Measurements from ENCODE around the gene BRD3OS. TPM values are rescaled to one million over a fixed set of nuclear protein-coding genes. Genes with fewer than 3 reads are reported as not detected.

BRD3OS gene
- polyA plus RNA-seq, 1 of the 3 experiments (the other 2 are of a cell fraction), result 23.1 TPM

DNA sequence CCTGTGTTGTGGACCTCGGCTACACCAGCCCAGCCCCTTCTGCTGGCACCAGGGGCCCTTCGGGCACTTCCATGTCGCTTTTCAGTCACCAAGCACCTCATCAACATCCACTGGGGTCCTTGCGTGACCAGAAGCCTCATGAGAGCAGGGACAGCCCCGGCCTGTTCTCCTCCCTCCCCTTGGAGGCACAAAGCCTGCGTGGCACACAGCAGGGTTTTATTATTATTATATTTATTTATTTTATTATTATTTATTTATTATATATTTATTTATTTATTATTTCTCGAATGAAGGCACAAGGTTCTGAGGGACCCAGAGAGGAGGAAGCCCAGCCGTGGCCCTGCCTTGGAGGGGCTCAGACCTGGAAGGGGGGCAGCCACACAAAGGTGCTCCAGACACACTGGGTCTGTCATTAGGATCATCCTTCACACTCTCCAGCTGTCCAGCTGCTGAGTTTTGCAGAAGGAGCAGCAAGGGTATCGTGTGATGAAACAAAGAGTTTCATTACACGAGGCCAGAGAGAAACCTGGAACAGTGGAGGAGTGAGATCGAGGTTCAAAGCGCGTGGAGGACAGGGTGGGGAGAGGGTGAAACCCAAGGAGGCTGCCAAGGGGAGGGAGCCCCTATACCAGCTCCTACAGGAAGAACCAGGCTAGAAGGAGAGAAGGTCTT lies 38.4 kb upstream of the BRD3OS start:
- peaks cover 92% of the 10 kb centered on the region for H4K20me1 ChIP-seq (ENCODE audit: insufficient read depth)
- WGBS (ENCODE audit: low lambda C conversion rate), result 97% methylated on average over 13 of the region's 13 CpGs
- H3K4me3 ChIP-seq (ENCODE audit: low read depth in 2 of 2, low read length in 1 of 2), result no peak overlapping the region
- no peak for DNase-seq
- peaks cover 0 to 23% of the 10 kb centered on the region in 2 experiments; a peak in 1 of 4 replicates for H3K4me1 ChIP-seq (ENCODE audit: control insufficient read depth in 1 of 2, insufficient read depth in 2 of 2, low read depth in 1 of 2, low read length in 1 of 2)
- CTCF ChIA-PET, result interaction anchor here (0.8 to 1.9 kb wide), 5 partner anchors 101 to 244 kb away, joined by 3 to 7 read pairs (median 4); no protein-coding TSS in a partner anchor
- H3K9ac ChIP-seq, result no peak overlapping the region
- POLR2A ChIA-PET, result no interaction called here
- no peak overlapping the region for H3K4me2 ChIP-seq
- no peaks in the 10 kb centered on the region for H3K36me3 ChIP-seq (replicated peaks in 1 of 2; ENCODE audit: control insufficient read depth in 1 of 2, insufficient read depth in 2 of 2, low read length in 1 of 2)
- no peak overlapping the region for H3K27ac ChIP-seq (ENCODE audit: low read depth in 2 of 2, low read length in 1 of 2)
- no peaks in the 10 kb centered on the region for H3K27me3 ChIP-seq (ENCODE audit: insufficient read depth)
- H3K9me2 ChIP-seq, result no peaks in the 10 kb centered on the region
- H3F3A ChIP-seq (replicated peaks; ENCODE audit: insufficient read depth), result no peaks in the 10 kb centered on the region
- TF ChIP-seq, protein P1, sequence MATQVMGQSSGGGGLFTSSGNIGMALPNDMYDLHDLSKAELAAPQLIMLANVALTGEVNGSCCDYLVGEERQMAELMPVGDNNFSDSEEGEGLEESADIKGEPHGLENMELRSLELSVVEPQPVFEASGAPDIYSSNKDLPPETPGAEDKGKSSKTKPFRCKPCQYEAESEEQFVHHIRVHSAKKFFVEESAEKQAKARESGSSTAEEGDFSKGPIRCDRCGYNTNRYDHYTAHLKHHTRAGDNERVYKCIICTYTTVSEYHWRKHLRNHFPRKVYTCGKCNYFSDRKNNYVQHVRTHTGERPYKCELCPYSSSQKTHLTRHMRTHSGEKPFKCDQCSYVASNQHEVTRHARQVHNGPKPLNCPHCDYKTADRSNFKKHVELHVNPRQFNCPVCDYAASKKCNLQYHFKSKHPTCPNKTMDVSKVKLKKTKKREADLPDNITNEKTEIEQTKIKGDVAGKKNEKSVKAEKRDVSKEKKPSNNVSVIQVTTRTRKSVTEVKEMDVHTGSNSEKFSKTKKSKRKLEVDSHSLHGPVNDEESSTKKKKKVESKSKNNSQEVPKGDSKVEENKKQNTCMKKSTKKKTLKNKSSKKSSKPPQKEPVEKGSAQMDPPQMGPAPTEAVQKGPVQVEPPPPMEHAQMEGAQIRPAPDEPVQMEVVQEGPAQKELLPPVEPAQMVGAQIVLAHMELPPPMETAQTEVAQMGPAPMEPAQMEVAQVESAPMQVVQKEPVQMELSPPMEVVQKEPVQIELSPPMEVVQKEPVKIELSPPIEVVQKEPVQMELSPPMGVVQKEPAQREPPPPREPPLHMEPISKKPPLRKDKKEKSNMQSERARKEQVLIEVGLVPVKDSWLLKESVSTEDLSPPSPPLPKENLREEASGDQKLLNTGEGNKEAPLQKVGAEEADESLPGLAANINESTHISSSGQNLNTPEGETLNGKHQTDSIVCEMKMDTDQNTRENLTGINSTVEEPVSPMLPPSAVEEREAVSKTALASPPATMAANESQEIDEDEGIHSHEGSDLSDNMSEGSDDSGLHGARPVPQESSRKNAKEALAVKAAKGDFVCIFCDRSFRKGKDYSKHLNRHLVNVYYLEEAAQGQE (IDR thresholded peaks at IDR 0.05; ENCODE audit: low read depth, low read length), result no peak
- TF ChIP-seq YY1 (IDR thresholded peaks at IDR 0.05; ENCODE audit: low read depth) (no peak), JUND (IDR thresholded peaks at IDR 0.05) (no peak), RAD21 (IDR thresholded peaks at IDR 0.05; ENCODE audit: low read length) (no peak), SIN3A (IDR thresholded peaks at IDR 0.05; ENCODE audit: borderline replicate concordance, low read depth, low read length) (no peak), FOSL2 (IDR thresholded peaks at IDR 0.05; ENCODE audit: borderline replicate concordance, low read depth) (no peak), FOXJ3 (CRISPR knock-in tag; IDR thresholded peaks at IDR 0.05) (no peak), FOXM1 (IDR thresholded peaks at IDR 0.05; ENCODE audit: low read depth) (no peak), ELF1 (IDR thresholded peaks at IDR 0.05) (no peak), RCOR1 (IDR thresholded peaks at IDR 0.05; ENCODE audit: low read length) (no peak), GATA2 (CRISPR knock-in tag; IDR thresholded peaks at IDR 0.05) (no peak), MXI1 (IDR thresholded peaks at IDR 0.05; ENCODE audit: low read depth, low read length) (no peak), SMC3 (IDR thresholded peaks at IDR 0.05; ENCODE audit: low read depth, low read length) (no peak), RFX5 (IDR thresholded peaks at IDR 0.05; ENCODE audit: low read length) (no peak)
- TF ChIP-seq, protein P2, sequence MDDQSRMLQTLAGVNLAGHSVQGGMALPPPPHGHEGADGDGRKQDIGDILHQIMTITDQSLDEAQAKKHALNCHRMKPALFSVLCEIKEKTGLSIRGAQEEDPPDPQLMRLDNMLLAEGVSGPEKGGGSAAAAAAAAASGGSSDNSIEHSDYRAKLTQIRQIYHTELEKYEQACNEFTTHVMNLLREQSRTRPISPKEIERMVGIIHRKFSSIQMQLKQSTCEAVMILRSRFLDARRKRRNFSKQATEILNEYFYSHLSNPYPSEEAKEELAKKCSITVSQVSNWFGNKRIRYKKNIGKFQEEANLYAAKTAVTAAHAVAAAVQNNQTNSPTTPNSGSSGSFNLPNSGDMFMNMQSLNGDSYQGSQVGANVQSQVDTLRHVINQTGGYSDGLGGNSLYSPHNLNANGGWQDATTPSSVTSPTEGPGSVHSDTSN (IDR thresholded peaks at IDR 0.05), result no peak
- TF ChIP-seq, protein P3, sequence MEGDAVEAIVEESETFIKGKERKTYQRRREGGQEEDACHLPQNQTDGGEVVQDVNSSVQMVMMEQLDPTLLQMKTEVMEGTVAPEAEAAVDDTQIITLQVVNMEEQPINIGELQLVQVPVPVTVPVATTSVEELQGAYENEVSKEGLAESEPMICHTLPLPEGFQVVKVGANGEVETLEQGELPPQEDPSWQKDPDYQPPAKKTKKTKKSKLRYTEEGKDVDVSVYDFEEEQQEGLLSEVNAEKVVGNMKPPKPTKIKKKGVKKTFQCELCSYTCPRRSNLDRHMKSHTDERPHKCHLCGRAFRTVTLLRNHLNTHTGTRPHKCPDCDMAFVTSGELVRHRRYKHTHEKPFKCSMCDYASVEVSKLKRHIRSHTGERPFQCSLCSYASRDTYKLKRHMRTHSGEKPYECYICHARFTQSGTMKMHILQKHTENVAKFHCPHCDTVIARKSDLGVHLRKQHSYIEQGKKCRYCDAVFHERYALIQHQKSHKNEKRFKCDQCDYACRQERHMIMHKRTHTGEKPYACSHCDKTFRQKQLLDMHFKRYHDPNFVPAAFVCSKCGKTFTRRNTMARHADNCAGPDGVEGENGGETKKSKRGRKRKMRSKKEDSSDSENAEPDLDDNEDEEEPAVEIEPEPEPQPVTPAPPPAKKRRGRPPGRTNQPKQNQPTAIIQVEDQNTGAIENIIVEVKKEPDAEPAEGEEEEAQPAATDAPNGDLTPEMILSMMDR (IDR thresholded peaks at IDR 0.05), result no peak
- TF ChIP-seq, protein P4, sequence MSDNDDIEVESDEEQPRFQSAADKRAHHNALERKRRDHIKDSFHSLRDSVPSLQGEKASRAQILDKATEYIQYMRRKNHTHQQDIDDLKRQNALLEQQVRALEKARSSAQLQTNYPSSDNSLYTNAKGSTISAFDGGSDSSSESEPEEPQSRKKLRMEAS (IDR thresholded peaks at IDR 0.05; ENCODE audit: low read depth), result no peak
- no peak overlapping the region for H2AFZ ChIP-seq (ENCODE audit: low read depth)
- no peaks in the 10 kb centered on the region for H3K9me3 ChIP-seq
- H3K79me2 ChIP-seq (ENCODE audit: insufficient read depth), result peaks cover 99% of the 10 kb centered on the region
